ENCODE results near the gene NEFH.

Gene NEFH

GRCh38 chr22:29476116-29476515 lies 3.9 kb upstream of the NEFH start:
- TF ChIP-seq PATZ1 (CRISPR knock-in tag; IDR thresholded peaks at IDR 0.05; ENCODE audit: borderline replicate concordance) (no peak), ISL1 (CRISPR knock-in tag; IDR thresholded peaks at IDR 0.05) (no peak), CSDC2 (CRISPR knock-in tag; IDR thresholded peaks at IDR 0.05) (no peak), TSHZ2 (CRISPR knock-in tag; IDR thresholded peaks at IDR 0.05) (no peak), ZFP3 (CRISPR knock-in tag; IDR thresholded peaks at IDR 0.05) (no peak), TCF4 (CRISPR knock-in tag; IDR thresholded peaks at IDR 0.05; ENCODE audit: borderline replicate concordance) (no peak), TOX (CRISPR knock-in tag; IDR thresholded peaks at IDR 0.05; ENCODE audit: borderline replicate concordance) (no peak), CREB5 (CRISPR knock-in tag; IDR thresholded peaks at IDR 0.05; ENCODE audit: low read depth) (no peak), RARB (CRISPR knock-in tag; IDR thresholded peaks at IDR 0.05) (no peak), CSRNP3 (CRISPR knock-in tag; IDR thresholded peaks at IDR 0.05) (no peak), POU6F1 (CRISPR knock-in tag; IDR thresholded peaks at IDR 0.05; ENCODE audit: borderline replicate concordance, low read depth) (no peak), PPARA (CRISPR knock-in tag; IDR thresholded peaks at IDR 0.05; ENCODE audit: borderline replicate concordance) (no peak), ZNF565 (CRISPR knock-in tag; conservative IDR thresholded peaks at IDR 0.05; ENCODE audit: low read depth) (no peak), ZNF8 (CRISPR knock-in tag; IDR thresholded peaks at IDR 0.05) (no peak), GLIS3 (CRISPR knock-in tag; IDR thresholded peaks at IDR 0.05) (no peak), OSR1 (CRISPR knock-in tag; IDR thresholded peaks at IDR 0.05) (no peak)
- ATAC-seq = no peak

GRCh38 chr22:29477723-29478318 lies 2.2 kb upstream of the NEFH start:
- no peak for ATAC-seq
- TF ChIP-seq ZFP3 (CRISPR knock-in tag; IDR thresholded peaks at IDR 0.05) (no peak), ESRRG (CRISPR knock-in tag; IDR thresholded peaks at IDR 0.05) (no peak), BACH2 (CRISPR knock-in tag; IDR thresholded peaks at IDR 0.05; ENCODE audit: borderline replicate concordance) (no peak), SNAI2 (CRISPR knock-in tag; IDR thresholded peaks at IDR 0.05) (no peak), TSHZ2 (CRISPR knock-in tag; IDR thresholded peaks at IDR 0.05) (no peak), PPARA (CRISPR knock-in tag; IDR thresholded peaks at IDR 0.05; ENCODE audit: borderline replicate concordance) (no peak), OSR1 (CRISPR knock-in tag; IDR thresholded peaks at IDR 0.05) (no peak), ZNF70 (CRISPR knock-in tag; IDR thresholded peaks at IDR 0.05) (no peak), POU6F1 (CRISPR knock-in tag; IDR thresholded peaks at IDR 0.05; ENCODE audit: borderline replicate concordance, low read depth) (no peak), RARB (CRISPR knock-in tag; IDR thresholded peaks at IDR 0.05) (no peak), TOX (CRISPR knock-in tag; IDR thresholded peaks at IDR 0.05; ENCODE audit: borderline replicate concordance) (no peak), CREB5 (CRISPR knock-in tag; IDR thresholded peaks at IDR 0.05; ENCODE audit: low read depth) (no peak), CSRNP3 (CRISPR knock-in tag; IDR thresholded peaks at IDR 0.05) (no peak), TCF4 (CRISPR knock-in tag; IDR thresholded peaks at IDR 0.05; ENCODE audit: borderline replicate concordance) (no peak)

Measured in SK-N-SH treated with all-trans-retinoic acid at 6 μM for 48 hours (cell line).